ENCODE results near the gene SRSF2.

DNA sequence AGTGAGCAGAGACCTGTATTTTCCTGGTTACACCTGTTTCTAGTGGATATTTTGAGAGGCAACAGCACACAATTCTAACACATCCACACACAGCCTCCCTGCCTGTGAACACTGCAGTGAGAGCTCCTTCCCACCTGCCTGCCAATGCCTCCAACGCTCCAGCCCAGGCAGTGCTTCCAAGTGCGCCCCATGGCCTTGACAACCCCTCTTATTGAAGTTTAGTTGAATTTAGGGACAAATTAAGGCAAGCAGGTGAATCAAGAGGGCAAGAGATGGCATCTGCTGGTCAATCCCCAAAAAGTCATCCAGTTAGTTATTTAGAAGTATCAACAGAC, 21.7 kb downstream of the SRSF2 start:
- TF ChIP-seq CSDC2 (CRISPR knock-in tag; IDR thresholded peaks at IDR 0.05) (no peak), ZNF565 (CRISPR knock-in tag; conservative IDR thresholded peaks at IDR 0.05; ENCODE audit: low read depth) (no peak), ARNTL (CRISPR knock-in tag; IDR thresholded peaks at IDR 0.05; ENCODE audit: borderline replicate concordance, low read depth) (no peak), ZFP3 (CRISPR knock-in tag; IDR thresholded peaks at IDR 0.05) (no peak), ZC3H10 (CRISPR knock-in tag; IDR thresholded peaks at IDR 0.05) (no peak), TOX (CRISPR knock-in tag; IDR thresholded peaks at IDR 0.05; ENCODE audit: borderline replicate concordance) (no peak), RARB (CRISPR knock-in tag; IDR thresholded peaks at IDR 0.05) (no peak), SNAI2 (CRISPR knock-in tag; IDR thresholded peaks at IDR 0.05) (no peak), ZNF70 (CRISPR knock-in tag; IDR thresholded peaks at IDR 0.05) (no peak), BACH2 (CRISPR knock-in tag; IDR thresholded peaks at IDR 0.05; ENCODE audit: borderline replicate concordance) (no peak), OSR1 (CRISPR knock-in tag; IDR thresholded peaks at IDR 0.05) (no peak)
- TF ChIP-seq, protein P1, sequence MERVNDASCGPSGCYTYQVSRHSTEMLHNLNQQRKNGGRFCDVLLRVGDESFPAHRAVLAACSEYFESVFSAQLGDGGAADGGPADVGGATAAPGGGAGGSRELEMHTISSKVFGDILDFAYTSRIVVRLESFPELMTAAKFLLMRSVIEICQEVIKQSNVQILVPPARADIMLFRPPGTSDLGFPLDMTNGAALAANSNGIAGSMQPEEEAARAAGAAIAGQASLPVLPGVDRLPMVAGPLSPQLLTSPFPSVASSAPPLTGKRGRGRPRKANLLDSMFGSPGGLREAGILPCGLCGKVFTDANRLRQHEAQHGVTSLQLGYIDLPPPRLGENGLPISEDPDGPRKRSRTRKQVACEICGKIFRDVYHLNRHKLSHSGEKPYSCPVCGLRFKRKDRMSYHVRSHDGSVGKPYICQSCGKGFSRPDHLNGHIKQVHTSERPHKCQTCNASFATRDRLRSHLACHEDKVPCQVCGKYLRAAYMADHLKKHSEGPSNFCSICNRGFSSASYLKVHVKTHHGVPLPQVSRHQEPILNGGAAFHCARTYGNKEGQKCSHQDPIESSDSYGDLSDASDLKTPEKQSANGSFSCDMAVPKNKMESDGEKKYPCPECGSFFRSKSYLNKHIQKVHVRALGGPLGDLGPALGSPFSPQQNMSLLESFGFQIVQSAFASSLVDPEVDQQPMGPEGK (CRISPR knock-in tag; IDR thresholded peaks at IDR 0.05; ENCODE audit: borderline replicate concordance), result no peak
- TF ChIP-seq, protein P2, sequence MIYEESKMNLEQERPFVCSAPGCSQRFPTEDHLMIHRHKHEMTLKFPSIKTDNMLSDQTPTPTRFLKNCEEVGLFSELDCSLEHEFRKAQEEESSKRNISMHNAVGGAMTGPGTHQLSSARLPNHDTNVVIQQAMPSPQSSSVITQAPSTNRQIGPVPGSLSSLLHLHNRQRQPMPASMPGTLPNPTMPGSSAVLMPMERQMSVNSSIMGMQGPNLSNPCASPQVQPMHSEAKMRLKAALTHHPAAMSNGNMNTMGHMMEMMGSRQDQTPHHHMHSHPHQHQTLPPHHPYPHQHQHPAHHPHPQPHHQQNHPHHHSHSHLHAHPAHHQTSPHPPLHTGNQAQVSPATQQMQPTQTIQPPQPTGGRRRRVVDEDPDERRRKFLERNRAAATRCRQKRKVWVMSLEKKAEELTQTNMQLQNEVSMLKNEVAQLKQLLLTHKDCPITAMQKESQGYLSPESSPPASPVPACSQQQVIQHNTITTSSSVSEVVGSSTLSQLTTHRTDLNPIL (CRISPR knock-in tag; IDR thresholded peaks at IDR 0.05; ENCODE audit: low read depth), result no peak
